IMR-90 (cell line): ENCODE measurements around the gene LPCAT4. TPM values are rescaled to one million over a fixed set of nuclear protein-coding genes. Genes with fewer than 3 reads are reported as not detected.
"Not testable (repeated sequence)": the region's sequence is repeated elsewhere in the genome, so short reads cannot be mapped to it uniquely, and the experiment has no call there.

Experiments used
- ATAC-seq: fragments of 200-7000 bp; cut with Tn5 transposase; 2 replicates; pipeline ENCODE4 v1.9.1; 2020; ENCODE audit warnings: low read depth, mild to moderate bottlenecking, moderate library complexity
- BruUV-seq: library from RNA; stranded (reverse); fragments of 400-500 nt; replicated peaks from 2 replicates; lab custom pipeline; 2021; lab: Mats Ljungman, UMichigan
- CTCF ChIA-PET: fragments of 300-600 bp; formaldehyde crosslinking; extraction: SDS; loops from one replicate; lab custom pipeline; 2021; ENCODE audit warnings: antibody characterized with exemption; lab: Yijun Ruan, JAX
- POLR2A ChIA-PET: fragments of 300-600 bp; sonication (Branson Sonifier 250); formaldehyde crosslinking; loops from one replicate; lab custom pipeline; 2022; ENCODE audit warnings: antibody characterized with exemption; ENCODE audit not compliant: unreplicated experiment; lab: Charles Lee
- DNase-seq: peaks from one replicate; pipeline ENCODE4 v3.0.0; 2013
- H2AFZ ChIP-seq: replicated peaks from 2 replicates; pipeline ENCODE3; 2013; ENCODE audit warnings: low read length, mild to moderate bottlenecking; ENCODE audit not compliant: poor library complexity
- H2AK5ac ChIP-seq: 2 replicates; pipeline ENCODE4 v1.6.1; 2013; ENCODE audit warnings: low read depth, low read length, inconsistent platforms
- H2AK9ac ChIP-seq: replicated peaks from 2 replicates; pipeline ENCODE3; 2013; ENCODE audit warnings: mild to moderate bottlenecking, low read depth, low read length, moderate library complexity; ENCODE audit not compliant: poor library complexity
- H2BK120ac ChIP-seq: 2 replicates; pipeline ENCODE4 v1.6.1; 2013; ENCODE audit warnings: low read depth, low read length, inconsistent platforms
- H2BK15ac ChIP-seq: 3 replicates; pipeline ENCODE4 v1.6.1; 2013; ENCODE audit warnings: low read depth, low read length, inconsistent platforms
- H2BK20ac ChIP-seq: 2 replicates; pipeline ENCODE4 v1.6.1; 2013; ENCODE audit warnings: low read depth, mild to moderate bottlenecking, inconsistent platforms, low read length, moderate library complexity
- H2BK5ac ChIP-seq: 2 replicates; pipeline ENCODE4 v1.6.1; 2013; ENCODE audit warnings: mild to moderate bottlenecking, low read depth, low read length, inconsistent platforms; ENCODE audit not compliant: poor library complexity, severe bottlenecking
- H3K14ac ChIP-seq: replicated peaks from 2 replicates; pipeline ENCODE4 v1.6.1; 2013; ENCODE audit warnings: low read depth, low read length, inconsistent platforms
- H3K18ac ChIP-seq: 2 replicates; pipeline ENCODE4 v1.6.1; 2013; ENCODE audit warnings: low read depth, low read length, control low read depth
- H3K23ac ChIP-seq: 2 replicates; pipeline ENCODE4 v1.6.1; 2013; ENCODE audit warnings: low read depth, low read length, inconsistent platforms
- H3K27ac ChIP-seq: 2 replicates; pipeline ENCODE4 v1.5.1; 2013; ENCODE audit warnings: mild to moderate bottlenecking, control low read depth, low read length; ENCODE audit not compliant: insufficient read depth
- H3K27me3 ChIP-seq: 2 replicates; pipeline ENCODE4 v1.6.1; 2013; ENCODE audit warnings: low read length; ENCODE audit not compliant: control insufficient read depth, insufficient read depth
- H3K36me3 ChIP-seq: 2 replicates; pipeline ENCODE4 v1.6.1; 2013; ENCODE audit warnings: low read length, mixed read lengths; ENCODE audit not compliant: control insufficient read depth, insufficient read depth
- H3K4ac ChIP-seq: 2 replicates; pipeline ENCODE4 v1.6.1; 2013; ENCODE audit warnings: low read depth, low read length, inconsistent platforms
- H3K4me1 ChIP-seq: 2 replicates; pipeline ENCODE4 v1.6.1; 2013; ENCODE audit warnings: low read length, mixed read lengths; ENCODE audit not compliant: control insufficient read depth, insufficient read depth
- H3K4me2 ChIP-seq: 2 replicates; pipeline ENCODE4 v1.6.1; 2013; ENCODE audit warnings: low read depth, mild to moderate bottlenecking, control low read depth, low read length, moderate library complexity
- H3K4me3 ChIP-seq: 2 replicates; pipeline ENCODE4 v1.5.1; 2013; ENCODE audit warnings: low read depth, mild to moderate bottlenecking, control low read depth, low read length, moderate library complexity; ENCODE audit not compliant: insufficient read depth
- H3K56ac ChIP-seq: 2 replicates; pipeline ENCODE4 v1.6.1; 2013; ENCODE audit warnings: low read length, inconsistent platforms; ENCODE audit not compliant: insufficient read depth; ENCODE audit errors: extremely low read depth
- H3K79me1 ChIP-seq, 2 experiments: 2 replicates each; pipeline ENCODE4 v1.6.1; 2013; ENCODE audit warnings: low read length in 2 of 2, inconsistent platforms in 1 of 2, low read depth in 1 of 2
- H3K9ac ChIP-seq: 2 replicates; pipeline ENCODE4 v1.6.1; 2013; ENCODE audit warnings: low read depth, low read length, control low read depth
- H3K9me1 ChIP-seq: 2 replicates; pipeline ENCODE4 v1.6.1; 2013; ENCODE audit warnings: low read length, inconsistent platforms; ENCODE audit not compliant: insufficient read depth
- H3K9me3 ChIP-seq: 2 replicates; pipeline ENCODE4 v1.6.1; 2013; ENCODE audit warnings: low read length; ENCODE audit not compliant: control insufficient read depth, insufficient read depth
- H4K20me1 ChIP-seq: 2 replicates; pipeline ENCODE4 v1.6.1; 2013; ENCODE audit warnings: low read length, inconsistent platforms; ENCODE audit not compliant: insufficient read depth
- H4K5ac ChIP-seq: 2 replicates; pipeline ENCODE4 v1.6.1; 2013; ENCODE audit warnings: mild to moderate bottlenecking, low read depth, low read length, control low read depth
- H4K8ac ChIP-seq, 2 experiments: 2 replicates each; pipeline ENCODE4 v1.6.1; 2013; ENCODE audit warnings: low read depth in 2 of 2, low read length in 2 of 2, control low read depth in 1 of 2, inconsistent platforms in 1 of 2
- H4K91ac ChIP-seq: 2 replicates; pipeline ENCODE4 v1.6.1; 2013; ENCODE audit warnings: low read depth, low read length, inconsistent platforms; ENCODE audit not compliant: insufficient read depth
- WGBS, 2 experiments: methylation state at CpG; one replicate each; pipeline versions ENCODE4 v1.1.5 to v1.1.7; 2013; ENCODE audit warnings: missing lambda C conversion rate in 2 of 2; ENCODE audit not compliant: insufficient read length in 1 of 2; ENCODE audit errors: extremely low coverage in 2 of 2; 5-methylcytosine and 5-hydroxymethylcytosine counted together
- dilution Hi-C: fragments of 300-500 bp; cut with HindIII; formaldehyde crosslinking; loops from one replicate; pipeline ENCODE4 v1.14.3; 2018; ENCODE audit warnings: low sequenced_read_pairs; ENCODE audit not compliant: unreplicated experiment
- in situ Hi-C: fragments of 300-500 bp; cut with MboI; formaldehyde crosslinking; loops from 3 replicates; pipeline ENCODE4 v1.14.3; 2019; ENCODE audit warnings: low sequenced_read_pairs, inconsistent platforms, mixed read lengths
- intact Hi-C: fragments of 100-400 bp; cut with micrococcal nuclease; formaldehyde crosslinking; loops from 2 replicates; pipeline ENCODE4 v1.10.0; 2022
- polyA plus RNA-seq, 3 experiments: library from polyadenylated mRNA; depleted of rRNA; stranded (reverse); fragments of >200 nt; gene quantifications; 2 replicates each; pipeline ENCODE4 v1.2.3, GENCODE V29; 2012; ENCODE audit warnings: low replicate concordance in 1 of 3
- total RNA-seq: library from RNA; depleted of rRNA; stranded (reverse); fragments of >200 nt; gene quantifications from 2 replicates; pipeline ENCODE4 v1.2.3, GENCODE V29; 2012

The LPCAT4 gene
- total and polyA plus RNA-seq, 2 of the 4 experiments (the other 2 are of a cell fraction), result 3.8 to 44.4 TPM

DNA sequence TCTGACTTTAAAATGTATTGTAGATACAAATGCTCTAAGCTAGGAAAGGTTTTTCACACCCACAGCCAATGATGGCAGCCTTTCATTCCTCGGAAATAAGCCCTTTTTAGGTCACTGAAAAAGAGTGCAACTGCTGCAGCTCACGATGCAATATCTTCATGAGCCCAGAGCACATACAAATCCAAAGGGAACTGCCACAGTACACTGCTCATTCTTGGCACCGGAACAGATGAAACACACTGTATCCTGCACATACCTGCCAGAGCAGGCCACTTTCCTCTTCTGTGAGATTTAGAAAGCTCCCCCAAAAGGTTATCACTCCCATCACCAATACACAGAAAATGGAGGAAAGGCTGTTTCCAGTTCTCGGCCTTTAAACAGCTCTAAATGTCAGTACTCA, 13.5 kb upstream of the LPCAT4 start:
- ATAC-seq, H3K9me1 ChIP-seq, H3K4me2 ChIP-seq, H4K20me1 ChIP-seq, H2BK120ac ChIP-seq, H4K8ac ChIP-seq, dilution Hi-C loops, H2AK9ac ChIP-seq, H2AFZ ChIP-seq, H3K4me1 ChIP-seq, POLR2A ChIA-PET, H3K36me3 ChIP-seq, H3K56ac ChIP-seq, H4K5ac ChIP-seq, H3K4ac ChIP-seq, H3K4me3 ChIP-seq, DNase-seq, H2BK20ac ChIP-seq, H3K23ac ChIP-seq, CTCF ChIA-PET, in situ Hi-C loops, H3K18ac ChIP-seq, H3K9ac ChIP-seq, H2BK15ac ChIP-seq, H3K27ac ChIP-seq, H3K79me1 ChIP-seq, intact Hi-C loops, H2BK5ac ChIP-seq, H4K91ac ChIP-seq, H3K9me3 ChIP-seq, H3K27me3 ChIP-seq, H3K14ac ChIP-seq, BruUV-seq, H2AK5ac ChIP-seq: not testable (repeated sequence)
- WGBS, 2 experiments, result 100% methylated on average over 1 of the region's 4 CpGs; no CpG with 5 or more reads in 1 of the 2 experiments
